ENCODE data around the gene TDRD3.

GRCh38 chr13:60441761-60442160, 44.7 kb downstream of the TDRD3 start:
- TF ChIP-seq CTCF (IDR thresholded peaks at IDR 0.05) (no peak), POLR2A (IDR thresholded peaks at IDR 0.05) (no peak)

All from esophagus squamous epithelium (tissue), 4 donors.